HG02840 (cell line): Measurements from ENCODE around the gene MRI1.
A peak's percentile ranks its signal among the peaks of the same experiment; 100 is the strongest.
"Not testable (repeated sequence)": the region's sequence is repeated elsewhere in the genome, so short reads cannot be mapped to it uniquely, and the experiment has no call there.

Experiments
- ATAC-seq: cut with Tn5 transposase; IDR thresholded peaks from one replicate; pipeline ENCODE4 v1.9.1; 2021; ENCODE audit warnings: mild to moderate bottlenecking, moderate library complexity, moderate number of reproducible peaks; ENCODE audit not compliant: unreplicated experiment, low FRiP score

The MRI1 gene

GRCh38 chr19:13784731-13785452 lies 20.6 kb downstream of the MRI1 start:
- ATAC-seq: no peak

DNA sequence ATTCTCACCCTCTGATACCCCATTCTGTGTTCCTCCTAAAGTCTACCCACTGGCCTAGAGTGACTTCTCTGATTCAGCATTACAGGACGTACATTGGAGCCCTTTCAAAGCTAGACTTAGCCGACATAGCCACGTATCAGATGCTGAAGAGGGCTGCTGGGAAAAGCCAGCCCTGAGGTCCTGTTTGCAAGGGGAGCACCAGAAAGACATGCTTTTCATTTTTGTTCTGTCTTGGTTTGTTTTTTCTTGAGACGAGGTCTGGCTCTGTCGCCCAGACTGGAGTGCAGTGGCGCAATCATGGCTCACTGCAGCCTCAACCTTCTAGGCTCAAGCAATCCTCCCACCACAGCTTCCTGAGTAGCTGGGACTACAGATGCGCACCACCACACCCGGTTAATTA lies 24.7 kb downstream of the MRI1 start:
- no peak for ATAC-seq

GRCh38 chr19:13790354-13790753 lies 26.0 kb downstream of the MRI1 start:
- no peak for ATAC-seq

DNA sequence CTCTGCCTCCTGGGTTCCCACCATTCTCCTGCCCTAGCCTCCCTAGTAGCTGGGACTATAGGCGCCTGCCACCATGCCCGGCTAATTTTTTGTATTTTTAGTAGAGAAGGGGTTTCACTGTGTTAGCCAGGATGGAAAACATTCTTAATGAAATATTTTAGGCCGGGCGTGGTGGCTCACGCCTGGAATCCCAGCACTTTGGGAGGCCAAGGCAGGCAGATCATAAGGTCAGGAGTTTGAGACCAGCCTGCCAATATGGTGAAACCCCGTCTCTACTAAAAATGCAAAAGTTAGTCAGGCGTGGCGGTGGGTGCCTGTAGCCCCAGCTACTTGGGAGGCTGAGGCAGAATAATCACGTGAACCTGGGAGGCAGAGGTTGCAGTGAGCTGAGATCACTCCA lies 29.0 kb downstream of the MRI1 start:
- not testable (repeated sequence) for ATAC-seq

DNA sequence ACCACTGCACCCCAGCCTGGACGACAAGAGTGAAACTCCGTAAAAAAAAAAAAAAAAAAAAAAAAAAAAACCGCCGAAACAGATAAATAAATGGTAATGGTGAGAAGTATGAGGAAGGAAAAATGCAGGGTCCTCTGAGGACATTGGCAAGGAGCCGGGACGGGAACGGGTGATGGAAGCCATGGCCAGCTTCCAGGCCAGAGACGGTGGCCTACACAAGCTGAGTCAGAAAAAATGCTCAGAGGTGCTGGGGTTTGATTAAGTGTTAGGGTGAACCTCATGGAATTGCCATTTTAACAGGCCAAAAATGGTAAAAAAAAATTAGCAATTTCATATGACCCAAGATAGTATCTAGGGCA lies 30.1 kb downstream of the MRI1 start:
- ATAC-seq: no peak

GRCh38 chr19:13794757-13795589 lies 30.7 kb downstream of the MRI1 start, which contains the start of gene ZSWIM4:
Gene ZSWIM4 (plus strand): TSS chr19:13795443. CDS start chr19:13795649, 206 bp downstream.
- peak; percentile 98 for ATAC-seq

GRCh38 chr19:13795595-13796300 lies 31.4 kb downstream of the MRI1 start:
- no peak for ATAC-seq

DNA sequence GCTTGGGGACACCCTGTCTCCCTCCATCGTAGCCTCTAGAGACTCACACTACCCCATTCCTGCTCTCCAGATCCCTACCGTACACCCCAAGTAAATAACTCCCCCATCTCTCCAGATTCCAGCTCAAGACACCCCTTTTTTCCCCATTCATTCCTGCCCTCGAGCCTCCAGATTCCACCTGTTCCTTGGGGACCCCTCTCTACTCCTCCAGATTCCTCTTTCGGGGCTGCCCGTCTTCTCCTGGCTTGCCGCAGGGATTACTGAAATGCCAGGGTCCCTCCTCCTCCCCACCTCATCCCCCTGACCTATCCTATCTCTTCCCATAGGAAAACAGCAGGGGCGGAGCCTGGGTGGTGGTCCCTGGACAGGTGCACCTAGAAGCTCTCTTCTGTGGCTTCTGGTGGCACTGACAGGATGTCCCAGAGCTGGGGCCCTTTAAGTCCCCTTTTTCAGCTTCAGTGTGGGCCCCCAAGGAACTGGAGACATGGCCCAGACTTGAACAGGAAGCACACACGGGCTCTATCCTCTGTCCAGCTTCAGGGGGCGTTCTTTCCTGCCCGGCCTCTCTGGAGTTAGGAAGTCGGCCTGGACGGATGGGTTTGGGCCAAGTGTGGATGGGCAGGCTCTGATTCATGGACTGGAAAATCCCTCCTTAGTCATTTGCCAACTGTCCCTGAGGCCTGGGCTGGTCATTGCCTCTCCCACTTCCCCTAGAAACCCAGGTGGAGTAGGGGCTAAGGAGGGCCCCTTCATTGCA lies 32.2 kb downstream of the MRI1 start:
- no peak for ATAC-seq

DNA sequence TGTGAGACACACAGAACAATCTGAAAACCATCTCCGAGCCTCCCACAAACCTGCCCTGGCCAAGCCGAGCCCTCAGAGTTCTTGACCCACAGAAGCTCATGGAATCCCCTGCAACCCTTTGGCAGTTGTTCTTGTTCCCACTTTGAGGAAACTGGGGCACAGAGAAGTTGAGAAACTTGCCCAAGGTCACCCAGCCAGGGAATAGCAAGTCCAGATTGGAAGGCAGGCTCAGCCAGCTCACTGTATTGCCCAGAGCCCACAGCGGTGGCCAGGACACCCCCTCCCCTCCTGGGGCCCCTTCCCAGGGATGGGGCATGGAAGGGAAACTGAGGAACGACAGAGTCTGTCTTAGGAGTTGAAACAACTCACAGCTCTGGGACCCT lies 32.7 kb downstream of the MRI1 start:
- no peak for ATAC-seq

GRCh38 chr19:13797870-13798269 lies 33.5 kb downstream of the MRI1 start:
- ATAC-seq: no peak

DNA sequence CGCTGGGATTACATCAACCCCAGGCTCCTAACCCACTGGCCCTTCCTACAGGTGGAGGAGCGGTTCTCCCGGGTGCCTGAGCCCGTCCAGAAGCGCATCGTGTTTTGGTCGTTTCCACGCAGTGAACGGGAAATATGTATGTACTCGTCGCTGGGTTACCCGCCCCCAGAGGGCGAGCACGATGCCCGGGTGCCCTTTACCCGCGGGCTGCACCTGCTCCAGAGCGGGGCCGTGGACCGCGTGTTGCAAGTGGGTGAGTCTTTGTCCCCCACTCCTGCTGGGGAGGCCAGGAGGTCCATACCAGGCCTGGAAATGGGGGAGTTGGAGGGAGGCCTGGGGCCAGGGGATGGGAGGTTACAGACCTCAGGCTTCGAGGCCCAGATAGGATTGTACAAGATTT lies 35.3 kb downstream of the MRI1 start:
- ATAC-seq: no peak

DNA sequence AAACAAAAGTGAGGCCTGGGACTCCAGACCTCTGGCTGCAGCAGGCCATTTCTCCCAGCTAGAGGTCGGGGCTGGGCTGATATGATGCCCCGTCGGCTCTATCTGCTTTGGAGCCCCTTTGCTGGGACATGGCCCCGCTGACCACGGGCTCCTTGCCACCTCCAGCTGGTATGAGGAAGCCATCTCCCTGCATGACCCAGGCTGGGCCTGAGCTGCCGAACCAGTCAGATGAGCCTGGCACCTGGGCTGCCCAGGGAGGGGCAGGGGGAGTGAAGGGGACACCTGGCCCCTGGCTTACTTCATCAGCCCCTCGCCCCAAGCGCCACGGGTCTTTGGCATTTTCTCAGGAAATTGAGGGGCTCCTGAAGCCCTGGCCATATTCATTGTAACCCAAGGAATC lies 38.7 kb downstream of the MRI1 start:
- no peak for ATAC-seq

DNA sequence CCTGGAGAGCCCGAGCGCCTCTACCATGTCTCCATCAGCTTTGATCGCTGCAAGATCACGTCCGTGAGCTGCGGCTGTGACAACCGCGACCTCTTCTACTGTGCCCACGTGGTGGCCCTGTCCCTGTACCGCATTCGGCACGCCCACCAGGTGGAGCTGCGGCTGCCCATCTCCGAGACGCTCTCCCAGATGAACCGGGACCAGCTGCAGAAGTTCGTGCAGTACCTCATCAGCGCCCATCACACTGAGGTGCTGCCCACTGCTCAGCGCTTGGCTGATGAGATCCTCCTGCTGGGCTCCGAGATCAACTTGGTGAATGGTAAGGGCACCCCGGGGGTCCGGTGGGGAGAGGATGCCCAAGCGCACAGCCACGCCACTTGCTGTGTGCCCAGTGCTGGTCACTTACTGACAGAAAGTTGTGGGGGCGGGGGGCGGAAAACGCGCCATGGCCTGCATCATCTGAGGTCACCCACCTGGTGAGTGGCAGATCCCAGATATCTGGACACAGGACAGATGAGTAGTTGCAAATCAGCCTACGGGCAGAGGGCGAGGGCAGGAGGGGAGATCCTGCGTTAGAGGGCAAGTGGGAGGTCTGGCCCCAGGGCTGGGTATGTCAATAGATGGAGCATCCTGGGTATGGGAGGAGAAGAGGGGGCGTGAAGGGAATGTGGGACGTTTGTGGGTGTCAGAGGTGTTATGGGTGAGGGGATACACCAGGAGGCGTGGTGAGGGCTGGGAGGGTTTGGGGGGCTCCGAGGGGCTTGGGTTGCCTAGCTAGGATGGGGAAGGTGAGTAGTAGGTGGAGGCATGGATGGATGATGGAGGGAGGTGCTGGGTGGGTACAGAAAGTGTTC lies 40.7 kb downstream of the MRI1 start:
- no peak for ATAC-seq

DNA sequence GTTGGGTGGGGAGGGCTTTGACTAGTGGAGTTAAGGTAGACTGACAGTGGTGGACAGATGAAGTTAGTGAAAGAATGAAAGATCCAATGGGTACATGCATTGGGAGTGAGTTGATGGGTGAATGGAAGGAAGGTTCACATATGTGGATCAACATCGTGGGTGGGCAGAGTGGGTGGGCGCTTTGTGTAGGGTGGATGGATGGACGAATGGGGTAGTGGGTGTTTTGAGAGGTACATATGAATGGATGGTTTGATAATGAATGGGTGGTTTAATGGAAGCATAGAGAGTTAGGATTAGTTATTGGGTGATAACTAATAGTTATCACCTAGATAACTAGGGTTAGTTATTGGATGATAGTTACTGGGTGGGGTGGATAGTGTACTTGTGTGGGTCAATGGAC lies 42.4 kb downstream of the MRI1 start:
- no peak for ATAC-seq

GRCh38 chr19:13807421-13808021 lies 43.2 kb downstream of the MRI1 start:
- no peak for ATAC-seq

GRCh38 chr19:13808856-13809255 lies 44.5 kb downstream of the MRI1 start:
- ATAC-seq: no peak

DNA sequence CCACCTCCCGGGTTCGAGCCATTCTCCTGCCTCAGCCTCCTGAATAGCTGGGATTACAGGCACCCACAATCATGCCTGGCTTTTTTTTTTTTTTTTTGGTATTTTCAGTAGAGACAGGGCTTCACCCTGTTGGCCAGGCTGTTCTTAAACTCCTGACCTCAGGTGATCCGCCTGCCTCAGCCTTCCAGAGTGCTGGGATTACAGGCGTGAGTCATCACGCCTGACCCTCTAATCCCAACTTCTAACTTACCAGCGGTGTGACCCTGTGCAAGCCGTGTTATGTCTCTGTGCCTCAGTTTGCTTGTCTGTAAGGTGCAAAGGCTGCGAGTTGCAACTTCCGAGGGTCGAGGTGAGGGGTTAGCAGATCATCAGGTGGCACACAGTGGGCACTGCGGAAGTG lies 48.2 kb downstream of the MRI1 start:
- ATAC-seq: no peak

- ATAC-seq: no peak
Measured at GRCh38 chr19:13813147-13813546, 48.8 kb downstream of the MRI1 start.

DNA sequence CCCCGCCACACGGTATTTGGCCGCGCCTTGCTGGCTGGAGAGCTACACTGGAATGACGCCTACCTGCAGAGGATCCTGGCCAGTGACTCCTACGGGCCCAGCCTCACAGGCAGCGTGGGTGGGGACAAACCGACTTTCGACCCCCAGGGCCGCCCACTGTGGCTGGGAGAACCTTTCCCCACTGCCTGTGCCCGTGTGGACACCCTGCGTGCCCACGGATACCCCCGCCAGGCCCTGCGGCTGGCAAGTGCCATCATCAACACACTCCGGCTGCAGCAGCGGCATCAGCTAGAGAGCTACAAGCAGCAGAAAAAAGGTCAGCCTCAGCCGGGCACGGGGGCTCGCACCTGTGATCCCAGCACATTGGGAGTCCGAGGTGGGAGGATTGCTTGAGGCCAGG lies 50.2 kb downstream of the MRI1 start:
- no peak for ATAC-seq
